ENCODE results near the gene SORCS2.

The SORCS2 gene

DNA sequence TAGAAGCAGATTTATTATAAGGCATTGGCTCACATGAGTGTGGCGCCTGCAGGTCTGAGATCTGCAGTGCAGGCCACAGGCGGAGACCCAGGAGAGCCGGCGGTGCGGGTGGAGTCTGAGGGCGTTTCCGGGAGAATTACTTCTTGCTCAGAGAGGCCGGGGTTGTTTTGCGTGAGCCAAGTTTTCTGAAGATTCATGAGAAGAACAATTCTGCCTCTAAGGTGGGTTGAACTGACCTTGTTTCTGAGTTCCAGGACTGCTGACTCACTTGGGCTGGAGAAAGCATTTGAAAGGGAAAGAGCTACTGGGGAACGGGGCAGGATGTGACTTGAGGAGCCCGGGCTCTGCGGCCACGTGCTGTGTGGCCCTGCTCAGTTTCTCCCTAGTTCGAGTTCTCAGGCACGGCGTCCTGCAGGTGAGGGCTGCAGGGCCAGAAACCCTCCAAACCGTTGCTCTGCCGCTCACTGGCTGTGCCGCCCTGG, 36.7 kb upstream of the SORCS2 start:
- Histone ChIP-seq H3K9ac (ENCODE audit: low read depth, low read length) (no peak overlapping the region), H3K9me3 (ENCODE audit: insufficient read depth, low read length, severe bottlenecking) (no peaks in the 10 kb centered on the region), H4K20me1 (ENCODE audit: insufficient read depth, low read length) (0 out of 2 replicates have a peak, but pooled peaks cover 4% of the 10 kb centered on the region), H3K79me2 (ENCODE audit: insufficient read depth, low read length) (no peaks in the 10 kb centered on the region), H3K4me2 (ENCODE audit: insufficient read depth, low read length) (no peak overlapping the region), H3K36me3 (ENCODE audit: insufficient read depth, low read length) (no peaks in the 10 kb centered on the region), H3K4me3 (ENCODE audit: low read depth in 1 of 2, low read length in 2 of 2) (no peak overlapping the region), H3K27me3 (ENCODE audit: insufficient read depth, low read length, poor library complexity) (peaks cover 10% of the 10 kb centered on the region), H3K27ac (ENCODE audit: low read length) (no peak overlapping the region), H2AFZ (ENCODE audit: low read depth, low read length) (no peak overlapping the region), H3K4me1 (ENCODE audit: insufficient read depth, low read length) (no peaks in the 10 kb centered on the region)
- no peak for TF ChIP-seq EZH2 (IDR thresholded peaks at IDR 0.05; ENCODE audit: borderline replicate concordance, low read depth, low read length, severe bottlenecking)
- TF ChIP-seq, protein P1, sequence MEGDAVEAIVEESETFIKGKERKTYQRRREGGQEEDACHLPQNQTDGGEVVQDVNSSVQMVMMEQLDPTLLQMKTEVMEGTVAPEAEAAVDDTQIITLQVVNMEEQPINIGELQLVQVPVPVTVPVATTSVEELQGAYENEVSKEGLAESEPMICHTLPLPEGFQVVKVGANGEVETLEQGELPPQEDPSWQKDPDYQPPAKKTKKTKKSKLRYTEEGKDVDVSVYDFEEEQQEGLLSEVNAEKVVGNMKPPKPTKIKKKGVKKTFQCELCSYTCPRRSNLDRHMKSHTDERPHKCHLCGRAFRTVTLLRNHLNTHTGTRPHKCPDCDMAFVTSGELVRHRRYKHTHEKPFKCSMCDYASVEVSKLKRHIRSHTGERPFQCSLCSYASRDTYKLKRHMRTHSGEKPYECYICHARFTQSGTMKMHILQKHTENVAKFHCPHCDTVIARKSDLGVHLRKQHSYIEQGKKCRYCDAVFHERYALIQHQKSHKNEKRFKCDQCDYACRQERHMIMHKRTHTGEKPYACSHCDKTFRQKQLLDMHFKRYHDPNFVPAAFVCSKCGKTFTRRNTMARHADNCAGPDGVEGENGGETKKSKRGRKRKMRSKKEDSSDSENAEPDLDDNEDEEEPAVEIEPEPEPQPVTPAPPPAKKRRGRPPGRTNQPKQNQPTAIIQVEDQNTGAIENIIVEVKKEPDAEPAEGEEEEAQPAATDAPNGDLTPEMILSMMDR (IDR thresholded peaks at IDR 0.05; ENCODE audit: borderline replicate concordance, extremely low read depth, low read length, poor library complexity, severe bottlenecking), result no peak
- no peak for ATAC-seq (ENCODE audit: insufficient read depth, low read depth)
- no peak for DNase-seq

GRCh38 chr4:7156328-7156727, 36.0 kb upstream of the SORCS2 start:
- no peak overlapping the region for H3K4me3 ChIP-seq (ENCODE audit: low read depth in 1 of 2, low read length in 2 of 2)
- no peaks in the 10 kb centered on the region for H3K79me2 ChIP-seq (ENCODE audit: insufficient read depth, low read length)
- no peaks in the 10 kb centered on the region for H3K9me3 ChIP-seq (ENCODE audit: insufficient read depth, low read length, severe bottlenecking)
- DNase-seq, result no peak
- H3K27ac ChIP-seq (ENCODE audit: low read length), result no peak overlapping the region
- peaks cover 10% of the 10 kb centered on the region for H3K27me3 ChIP-seq (ENCODE audit: insufficient read depth, low read length, poor library complexity)
- 0 out of 2 replicates have a peak, but pooled peaks cover 4% of the 10 kb centered on the region for H4K20me1 ChIP-seq (ENCODE audit: insufficient read depth, low read length)
- H3K4me2 ChIP-seq (ENCODE audit: insufficient read depth, low read length), result no peak overlapping the region
- H3K36me3 ChIP-seq (ENCODE audit: insufficient read depth, low read length), result no peaks in the 10 kb centered on the region
- H2AFZ ChIP-seq (ENCODE audit: low read depth, low read length), result no peak overlapping the region
- ATAC-seq (ENCODE audit: insufficient read depth, low read depth), result no peak
- no peak overlapping the region for H3K9ac ChIP-seq (ENCODE audit: low read depth, low read length)
- H3K4me1 ChIP-seq (ENCODE audit: insufficient read depth, low read length), result no peaks in the 10 kb centered on the region
- TF ChIP-seq, protein P1 (IDR thresholded peaks at IDR 0.05; ENCODE audit: borderline replicate concordance, extremely low read depth, low read length, poor library complexity, severe bottlenecking), result no peak
- no peak for TF ChIP-seq EZH2 (IDR thresholded peaks at IDR 0.05; ENCODE audit: borderline replicate concordance, low read depth, low read length, severe bottlenecking)

- Histone ChIP-seq H2AFZ (ENCODE audit: low read depth, low read length) (no peak overlapping the region), H3K36me3 (ENCODE audit: insufficient read depth, low read length) (no peaks in the 10 kb centered on the region), H3K27ac (ENCODE audit: low read length) (no peak overlapping the region), H3K9ac (ENCODE audit: low read depth, low read length) (no peak overlapping the region), H3K4me1 (ENCODE audit: insufficient read depth, low read length) (no peaks in the 10 kb centered on the region), H3K4me3 (ENCODE audit: low read depth in 1 of 2, low read length in 2 of 2) (no peak overlapping the region), H3K27me3 (ENCODE audit: insufficient read depth, low read length, poor library complexity) (peaks cover 10% of the 10 kb centered on the region), H3K79me2 (ENCODE audit: insufficient read depth, low read length) (no peaks in the 10 kb centered on the region), H4K20me1 (ENCODE audit: insufficient read depth, low read length) (0 out of 2 replicates have a peak, but pooled peaks cover 4% of the 10 kb centered on the region), H3K9me3 (ENCODE audit: insufficient read depth, low read length, severe bottlenecking) (no peaks in the 10 kb centered on the region), H3K4me2 (ENCODE audit: insufficient read depth, low read length) (no peak overlapping the region)
- TF ChIP-seq, protein P1 (IDR thresholded peaks at IDR 0.05; ENCODE audit: borderline replicate concordance, extremely low read depth, low read length, poor library complexity, severe bottlenecking), result no peak
- no peak for TF ChIP-seq EZH2 (IDR thresholded peaks at IDR 0.05; ENCODE audit: borderline replicate concordance, low read depth, low read length, severe bottlenecking)
- ATAC-seq (ENCODE audit: insufficient read depth, low read depth) (no peak), DNase-seq (no peak)
Measured at GRCh38 chr4:7156761-7157488, 35.4 kb upstream of the SORCS2 start.
